Middle frontal gyrus (tissue), 1 donor: ENCODE measurements around the gene DTX1.
"Not testable (repeated sequence)": the region's sequence is repeated elsewhere in the genome, so short reads cannot be mapped to it uniquely, and the experiment has no call there.

Source experiments
- DNase-seq: peaks from one replicate; pipeline ENCODE4 v3.0.0-alpha.2; 2015; ENCODE audit warnings: low spot score; ENCODE audit errors: extremely low spot score

DTX1 gene

GRCh38 chr12:113136128-113136989, 79.8 kb downstream of the DTX1 start:
- DNase-seq: peak; percentile 58

- DNase-seq: no peak
These were observed 80.5 kb downstream of the DTX1 start for GRCh38 chr12:113136990-113137511.

GRCh38 chr12:113137861-113138783, 81.6 kb downstream of the DTX1 start:
- no peak for DNase-seq

- DNase-seq: no peak
These were observed 82.3 kb downstream of the DTX1 start for GRCh38 chr12:113138826-113139225.

- no peak for DNase-seq
These were observed 84.2 kb downstream of the DTX1 start for GRCh38 chr12:113140706-113141105.

GRCh38 chr12:113141716-113142115, 85.2 kb downstream of the DTX1 start:
- not testable (repeated sequence) for DNase-seq

- peak; percentile 82 for DNase-seq
These were observed 85.8 kb downstream of the DTX1 start for GRCh38 chr12:113142173-113142885.

- DNase-seq: no peak
These were observed 86.4 kb downstream of the DTX1 start for GRCh38 chr12:113142886-113143332.

GRCh38 chr12:113143959-113144358, 87.4 kb downstream of the DTX1 start:
- no peak for DNase-seq

GRCh38 chr12:113144806-113145205, 88.3 kb downstream of the DTX1 start:
- DNase-seq: no peak

GRCh38 chr12:113145720-113146551, 89.4 kb downstream of the DTX1 start:
- no peak for DNase-seq

GRCh38 chr12:113146999-113147398, 90.5 kb downstream of the DTX1 start:
- DNase-seq: no peak
